Measurements from ENCODE around the gene SMC3.

- TF ChIP-seq, protein P1, sequence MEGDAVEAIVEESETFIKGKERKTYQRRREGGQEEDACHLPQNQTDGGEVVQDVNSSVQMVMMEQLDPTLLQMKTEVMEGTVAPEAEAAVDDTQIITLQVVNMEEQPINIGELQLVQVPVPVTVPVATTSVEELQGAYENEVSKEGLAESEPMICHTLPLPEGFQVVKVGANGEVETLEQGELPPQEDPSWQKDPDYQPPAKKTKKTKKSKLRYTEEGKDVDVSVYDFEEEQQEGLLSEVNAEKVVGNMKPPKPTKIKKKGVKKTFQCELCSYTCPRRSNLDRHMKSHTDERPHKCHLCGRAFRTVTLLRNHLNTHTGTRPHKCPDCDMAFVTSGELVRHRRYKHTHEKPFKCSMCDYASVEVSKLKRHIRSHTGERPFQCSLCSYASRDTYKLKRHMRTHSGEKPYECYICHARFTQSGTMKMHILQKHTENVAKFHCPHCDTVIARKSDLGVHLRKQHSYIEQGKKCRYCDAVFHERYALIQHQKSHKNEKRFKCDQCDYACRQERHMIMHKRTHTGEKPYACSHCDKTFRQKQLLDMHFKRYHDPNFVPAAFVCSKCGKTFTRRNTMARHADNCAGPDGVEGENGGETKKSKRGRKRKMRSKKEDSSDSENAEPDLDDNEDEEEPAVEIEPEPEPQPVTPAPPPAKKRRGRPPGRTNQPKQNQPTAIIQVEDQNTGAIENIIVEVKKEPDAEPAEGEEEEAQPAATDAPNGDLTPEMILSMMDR (IDR thresholded peaks at IDR 0.05; ENCODE audit: low read depth, low read length, missing input control), result no peak
- no peak for TF ChIP-seq RAD21 (IDR thresholded peaks at IDR 0.05)
- TF ChIP-seq, protein P2, sequence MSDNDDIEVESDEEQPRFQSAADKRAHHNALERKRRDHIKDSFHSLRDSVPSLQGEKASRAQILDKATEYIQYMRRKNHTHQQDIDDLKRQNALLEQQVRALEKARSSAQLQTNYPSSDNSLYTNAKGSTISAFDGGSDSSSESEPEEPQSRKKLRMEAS (IDR thresholded peaks at IDR 0.05), result no peak
- no peak for TF ChIP-seq FOXA1 (IDR thresholded peaks at IDR 0.05)
These were observed 69.5 kb downstream of the SMC3 start for GRCh38 chr10:110636932-110637557.
